ENCODE results near the gene KHDRBS2. TPM values are rescaled to one million over a fixed set of nuclear protein-coding genes. Genes with fewer than 3 reads are reported as not detected.

Gene KHDRBS2
- total RNA-seq, 2 experiments from 2014 or later, result not detected

GRCh38 chr6:62150048-62150663 is 135.9 kb downstream of the KHDRBS2 start:
- CTCF ChIA-PET, result no interaction called here
- Mint-ChIP-seq H3K4me1 (no peaks in the 10 kb centered on the region), H3K9me3 (no peaks in the 10 kb centered on the region), H3K36me3 (ENCODE audit: low read depth) (no peaks in the 10 kb centered on the region), H3K27me3 (no peaks in the 10 kb centered on the region), H3K4me3 (no peak overlapping the region), H3K27ac (no peak overlapping the region)
- POLR2A ChIA-PET, result no interaction called here
- no peak for DNase-seq

GRCh38 chr6:62146954-62147853 is 138.8 kb downstream of the KHDRBS2 start:
- H3K4me3 Mint-ChIP-seq, result no peak overlapping the region
- no peaks in the 10 kb centered on the region for H3K4me1 Mint-ChIP-seq
- H3K27ac Mint-ChIP-seq, result no peak overlapping the region
- ChIA-PET CTCF (no interaction called here), POLR2A (no interaction called here)
- H3K9me3 Mint-ChIP-seq, result no peaks in the 10 kb centered on the region
- no peak for DNase-seq
- no peaks in the 10 kb centered on the region for H3K36me3 Mint-ChIP-seq (ENCODE audit: low read depth)
- no peaks in the 10 kb centered on the region for H3K27me3 Mint-ChIP-seq

DNA sequence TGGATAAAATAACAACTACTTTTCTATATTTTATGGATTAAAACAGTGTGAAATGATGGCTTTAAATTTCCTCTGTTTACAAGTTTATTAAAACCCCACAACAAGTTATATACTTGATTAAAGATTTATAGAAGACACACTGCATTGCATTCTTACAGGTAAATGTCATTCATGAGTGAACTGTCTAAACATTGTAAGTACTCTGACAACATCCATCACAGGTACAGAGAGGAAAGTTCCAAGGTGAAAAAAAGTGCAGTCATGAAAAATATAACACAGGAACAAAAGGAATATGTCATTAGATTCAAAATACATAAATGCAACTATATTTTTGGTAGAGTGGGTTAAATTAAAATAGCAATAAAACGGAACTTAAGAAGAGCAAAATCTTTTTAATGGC is 156.9 kb downstream of the KHDRBS2 start:
- DNase-seq, result no peak
- Mint-ChIP-seq H3K4me1 (no peaks in the 10 kb centered on the region), H3K27ac (no peak overlapping the region), H3K36me3 (ENCODE audit: low read depth) (no peaks in the 10 kb centered on the region), H3K27me3 (no peaks in the 10 kb centered on the region), H3K9me3 (peaks cover 21% of the 10 kb centered on the region), H3K4me3 (no peak overlapping the region)
- POLR2A ChIA-PET, result no interaction called here
- CTCF ChIA-PET, result no interaction called here

GRCh38 chr6:62119401-62119800 is 166.6 kb downstream of the KHDRBS2 start:
- POLR2A ChIA-PET, result no interaction called here
- no peak overlapping the region for H3K4me3 Mint-ChIP-seq
- DNase-seq, result no peak
- no peaks in the 10 kb centered on the region for H3K36me3 Mint-ChIP-seq (ENCODE audit: low read depth)
- CTCF ChIA-PET, result no interaction called here
- H3K4me1 Mint-ChIP-seq, result no peaks in the 10 kb centered on the region
- H3K27me3 Mint-ChIP-seq, result no peaks in the 10 kb centered on the region
- no peak overlapping the region for H3K27ac Mint-ChIP-seq
- H3K9me3 Mint-ChIP-seq, result peaks cover 24% of the 10 kb centered on the region

- Mint-ChIP-seq H3K4me1 (no peaks in the 10 kb centered on the region), H3K36me3 (ENCODE audit: low read depth) (no peaks in the 10 kb centered on the region), H3K9me3 (peaks cover 8% of the 10 kb centered on the region), H3K27ac (no peak overlapping the region), H3K4me3 (no peak overlapping the region), H3K27me3 (no peaks in the 10 kb centered on the region)
- POLR2A ChIA-PET, result no interaction called here
- CTCF ChIA-PET, result no interaction called here
- DNase-seq, result no peak
These were observed 182.7 kb downstream of the KHDRBS2 start for GRCh38 chr6:62103186-62103859.

- ChIA-PET CTCF (no interaction called here), POLR2A (no interaction called here)
- no peaks in the 10 kb centered on the region for H3K27me3 Mint-ChIP-seq
- H3K9me3 Mint-ChIP-seq, result peaks cover 6% of the 10 kb centered on the region
- no peaks in the 10 kb centered on the region for H3K4me1 Mint-ChIP-seq
- no peak for DNase-seq
- H3K4me3 Mint-ChIP-seq, result no peak overlapping the region
- H3K27ac Mint-ChIP-seq, result no peak overlapping the region
- H3K36me3 Mint-ChIP-seq (ENCODE audit: low read depth), result no peaks in the 10 kb centered on the region
These were observed 183.6 kb downstream of the KHDRBS2 start for GRCh38 chr6:62102387-62102786.

GRCh38 chr6:62090442-62091229 is 195.4 kb downstream of the KHDRBS2 start:
- no peaks in the 10 kb centered on the region for H3K27me3 Mint-ChIP-seq
- DNase-seq, result no peak
- ChIA-PET CTCF (no interaction called here), POLR2A (no interaction called here)
- peaks cover 3% of the 10 kb centered on the region for H3K9me3 Mint-ChIP-seq
- H3K4me3 Mint-ChIP-seq, result no peak overlapping the region
- no peak overlapping the region for H3K27ac Mint-ChIP-seq
- no peaks in the 10 kb centered on the region for H3K4me1 Mint-ChIP-seq
- no peaks in the 10 kb centered on the region for H3K36me3 Mint-ChIP-seq (ENCODE audit: low read depth)

DNA sequence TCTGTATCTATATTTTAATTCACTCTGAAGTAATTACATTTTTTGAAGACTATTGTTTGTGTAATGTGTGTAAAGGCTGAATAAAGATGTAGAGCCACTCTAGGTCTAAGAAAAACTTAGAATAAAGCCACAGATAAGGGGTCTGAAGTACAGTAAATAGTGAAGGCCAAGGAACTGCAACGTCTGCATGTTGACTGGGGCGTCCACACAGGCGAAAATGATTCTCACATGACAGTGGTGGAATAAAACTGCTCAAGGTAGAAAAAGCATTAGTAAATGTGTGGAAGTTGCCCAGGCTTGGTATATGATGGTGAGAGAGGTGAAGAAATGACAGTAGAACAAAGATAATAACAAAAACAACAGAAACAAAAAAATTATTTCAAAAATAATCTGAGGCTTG is 196.2 kb downstream of the KHDRBS2 start:
- Mint-ChIP-seq H3K9me3 (peaks cover 6% of the 10 kb centered on the region), H3K4me1 (no peaks in the 10 kb centered on the region), H3K27ac (no peak overlapping the region), H3K36me3 (ENCODE audit: low read depth) (no peaks in the 10 kb centered on the region), H3K4me3 (no peak overlapping the region), H3K27me3 (no peaks in the 10 kb centered on the region)
- no peak for DNase-seq
- ChIA-PET CTCF (no interaction called here), POLR2A (no interaction called here)

GRCh38 chr6:62086047-62086446 is 200.0 kb downstream of the KHDRBS2 start:
- no peak for DNase-seq
- Mint-ChIP-seq H3K27ac (no peak overlapping the region), H3K4me3 (no peak overlapping the region), H3K4me1 (no peaks in the 10 kb centered on the region), H3K27me3 (no peaks in the 10 kb centered on the region), H3K36me3 (ENCODE audit: low read depth) (no peaks in the 10 kb centered on the region), H3K9me3 (peaks cover 8% of the 10 kb centered on the region)
- ChIA-PET POLR2A (no interaction called here), CTCF (no interaction called here)

- Mint-ChIP-seq H3K4me1 (no peaks in the 10 kb centered on the region), H3K27me3 (no peaks in the 10 kb centered on the region), H3K4me3 (no peak overlapping the region), H3K27ac (no peak overlapping the region), H3K9me3 (peaks cover 1% of the 10 kb centered on the region), H3K36me3 (ENCODE audit: low read depth) (no peaks in the 10 kb centered on the region)
- DNase-seq, result no peak
- POLR2A ChIA-PET, result no interaction called here
- CTCF ChIA-PET, result no interaction called here
These were observed 210.2 kb downstream of the KHDRBS2 start for GRCh38 chr6:62075869-62076268.

DNA sequence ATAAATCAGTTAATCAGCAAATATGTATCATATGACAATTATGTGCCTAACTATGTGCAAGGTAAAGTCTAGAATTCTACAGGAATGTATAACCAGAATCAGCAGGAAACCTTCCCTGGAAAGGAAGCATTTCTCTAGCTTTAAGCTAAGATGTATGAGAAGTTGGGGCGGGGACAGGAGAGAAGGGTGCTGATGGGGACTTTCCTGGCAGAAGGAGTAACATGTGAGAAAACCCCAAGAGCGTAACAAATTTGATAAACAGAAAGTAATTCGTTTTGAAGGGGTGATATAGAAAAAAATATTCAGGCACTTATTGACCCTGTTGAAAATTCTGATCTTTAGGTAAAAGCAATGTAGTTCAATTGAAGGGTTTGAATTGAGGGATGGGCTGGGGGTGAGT is 226.1 kb downstream of the KHDRBS2 start:
- H3K4me1 Mint-ChIP-seq, result no peaks in the 10 kb centered on the region
- H3K9me3 Mint-ChIP-seq, result peaks cover 7% of the 10 kb centered on the region
- no peak overlapping the region for H3K27ac Mint-ChIP-seq
- DNase-seq, result no peak
- no peaks in the 10 kb centered on the region for H3K36me3 Mint-ChIP-seq (ENCODE audit: low read depth)
- H3K27me3 Mint-ChIP-seq, result no peaks in the 10 kb centered on the region
- POLR2A ChIA-PET, result no interaction called here
- CTCF ChIA-PET, result no interaction called here
- no peak overlapping the region for H3K4me3 Mint-ChIP-seq

GRCh38 chr6:62057300-62057699 is 228.7 kb downstream of the KHDRBS2 start:
- Mint-ChIP-seq H3K9me3 (peaks cover 9% of the 10 kb centered on the region), H3K4me3 (no peak overlapping the region), H3K36me3 (ENCODE audit: low read depth) (no peaks in the 10 kb centered on the region), H3K4me1 (no peaks in the 10 kb centered on the region), H3K27ac (no peak overlapping the region), H3K27me3 (no peaks in the 10 kb centered on the region)
- CTCF ChIA-PET, result no interaction called here
- POLR2A ChIA-PET, result no interaction called here
- DNase-seq, result no peak

DNA sequence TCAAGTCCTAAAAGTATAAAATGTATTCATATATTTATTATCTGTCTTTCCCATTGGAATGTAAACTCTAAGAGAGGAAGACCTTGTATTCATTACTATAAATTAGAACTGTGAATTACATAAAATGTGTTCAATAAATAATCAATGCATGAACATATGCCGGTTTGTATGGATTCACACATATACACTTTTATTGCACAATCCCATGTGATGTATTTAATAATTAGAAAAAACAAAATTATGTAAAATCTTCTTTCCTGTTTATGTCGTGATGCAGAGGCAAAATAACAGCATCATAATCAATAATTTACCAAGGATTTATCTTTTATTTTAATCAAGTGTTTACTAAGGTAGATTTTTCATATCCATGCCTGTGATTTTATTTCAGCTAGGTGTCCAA is 240.5 kb downstream of the KHDRBS2 start:
- Mint-ChIP-seq H3K4me3 (no peak overlapping the region), H3K27me3 (no peaks in the 10 kb centered on the region)

More for the DNA sequence above, 240.5 kb downstream of the KHDRBS2 start:
- CTCF ChIA-PET, result no interaction called here
- Mint-ChIP-seq H3K4me1 (no peaks in the 10 kb centered on the region), H3K27ac (no peak overlapping the region), H3K9me3 (peaks cover 9% of the 10 kb centered on the region), H3K36me3 (ENCODE audit: low read depth) (no peaks in the 10 kb centered on the region)
- POLR2A ChIA-PET, result no interaction called here
- no peak for DNase-seq

Data from activated CD4-positive, alpha-beta T cell treated with anti-CD3 and anti-CD28 coated beads, Interleukin-2, amount 10 ng/mL, durations not matched to agents 7 days and 5 days (primary cell).